ENCODE measurements around the gene FAM53B.

The FAM53B gene

GRCh38 chr10:124587811-124588211, 156.4 kb downstream of the FAM53B start:
- no peak for DNase-seq (ENCODE audit: low read depth in 2 of 3, low spot score in 1 of 3)

GRCh38 chr10:124586142-124586541, 158.0 kb downstream of the FAM53B start:
- no peak for DNase-seq (ENCODE audit: low read depth in 2 of 3, low spot score in 1 of 3)

GRCh38 chr10:124579011-124579399, 165.2 kb downstream of the FAM53B start:
- DNase-seq (ENCODE audit: low read depth in 2 of 3, low spot score in 1 of 3) = no peak

GRCh38 chr10:124578231-124579010, 165.8 kb downstream of the FAM53B start:
- DNase-seq (ENCODE audit: low read depth in 2 of 3, low spot score in 1 of 3) = no peak

- DNase-seq (ENCODE audit: low read depth in 2 of 3, low spot score in 1 of 3) = no peak
Observed at GRCh38 chr10:124577651-124578050, 166.5 kb downstream of the FAM53B start.

- DNase-seq (ENCODE audit: low read depth in 2 of 3, low spot score in 1 of 3) = no peak
Observed at GRCh38 chr10:124576526-124577420, 167.4 kb downstream of the FAM53B start.

- DNase-seq (ENCODE audit: low read depth in 2 of 3, low spot score in 1 of 3) = no peak
Observed at GRCh38 chr10:124575107-124576035, 168.8 kb downstream of the FAM53B start.

GRCh38 chr10:124574456-124575070, 169.6 kb downstream of the FAM53B start:
- no peak for DNase-seq (ENCODE audit: low read depth in 2 of 3, low spot score in 1 of 3)

- DNase-seq (ENCODE audit: low read depth in 2 of 3, low spot score in 1 of 3) = no peak
Observed at GRCh38 chr10:124573726-124574455, 170.3 kb downstream of the FAM53B start.

GRCh38 chr10:124572751-124573150, 171.4 kb downstream of the FAM53B start:
- DNase-seq (ENCODE audit: low read depth in 2 of 3, low spot score in 1 of 3) = no peak

- DNase-seq (ENCODE audit: low read depth in 2 of 3, low spot score in 1 of 3) = no peak
Observed at GRCh38 chr10:124570646-124571045, 173.5 kb downstream of the FAM53B start.

- DNase-seq (ENCODE audit: low read depth in 2 of 3, low spot score in 1 of 3) = no peak
Observed at GRCh38 chr10:124569623-124570470, 174.3 kb downstream of the FAM53B start.

Data from stimulated activated CD4-positive, alpha-beta T cell treated with anti-CD3 and anti-CD28 coated beads, Interleukin-12 subunit alpha, Interleukin-12 subunit beta, amount 100 ng/mL, for 48 hours (primary cell).